Tibial artery (tissue), 4 donors: ENCODE data around the gene LPP.

Source experiments
- DNase-seq, 2 donors: peaks; one replicate each; pipeline ENCODE4 v3.0.0-alpha.2; 2019
- H3K27ac ChIP-seq, 2 donors: fragments of 200-600 bp; sonication (generic) in 1 of 2; 1 replicate in 1 of 2; 2 replicates in 1 of 2; pipeline ENCODE4 v1.5.1; 2018 to 2019; ENCODE audit warnings: mild to moderate bottlenecking in 1 of 2
- H3K27me3 ChIP-seq, 2 donors: fragments of 200-600 bp; sonication (generic) in 1 of 2; one replicate each; pipeline versions ENCODE4 v1.5.1 to v1.6.0; 2016 to 2019
- H3K36me3 ChIP-seq, 3 donors: fragments of 200-600 bp; sonication (generic) in 2 of 3; one replicate each; pipeline ENCODE4 v1.5.1; 2016 to 2019; ENCODE audit warnings: mild to moderate bottlenecking in 2 of 3
- H3K4me1 ChIP-seq, 4 donors: fragments of 200-600 bp; sonication (generic) in 2 of 4; 1 replicate in 3 of 4; 2 replicates in 1 of 4; pipeline ENCODE4 v1.5.1; 2016 to 2019
- H3K4me3 ChIP-seq, 2 donors: fragments of 200-600 bp; sonication (generic) in 1 of 2; 1 replicate in 1 of 2; 2 replicates in 1 of 2; pipeline ENCODE4 v1.5.1; 2018 to 2019; ENCODE audit warnings: mild to moderate bottlenecking in 2 of 2
- H3K9me3 ChIP-seq, 3 donors: fragments of 200-600 bp; sonication (generic) in 1 of 3; one replicate each; pipeline ENCODE4 v1.5.1; 2016 to 2019
- CTCF ChIP-seq, 2 experiments: fragments of 200-600 bp in 1 of 2; fragments of 450-650 bp in 1 of 2; IDR thresholded peaks; one replicate each; pipeline ENCODE4 v1.5.1; 2017 to 2019; ENCODE audit warnings: antibody characterized with exemption in 2 of 2, mild to moderate bottlenecking in 1 of 2, moderate library complexity in 1 of 2
- intact Hi-C: fragments of 100-400 bp; cut with DNase I; formaldehyde crosslinking; loops from one replicate; pipeline ENCODE4 v1.15.0; 2023; ENCODE audit warnings: low total_unique reads

LPP gene

GRCh38 chr3:188728371-188728896, 574.5 kb downstream of the LPP start:
- intact Hi-C loops, result no loop called here
- DNase-seq, result no peak
- no peak for TF ChIP-seq CTCF (IDR thresholded peaks at IDR 0.05)

GRCh38 chr3:188729422-188729821, 575.5 kb downstream of the LPP start:
- no peaks in the 10 kb centered on the region for H3K27me3 ChIP-seq
- no peak for DNase-seq
- H3K4me3 ChIP-seq, result no peak overlapping the region
- intact Hi-C loops, result no loop called here
- no peak for TF ChIP-seq CTCF (IDR thresholded peaks at IDR 0.05)
- H3K9me3 ChIP-seq, result no peaks in the 10 kb centered on the region
- H3K27ac ChIP-seq, result no peak overlapping the region
- peaks cover 0 to 5% (median 0%) of the 10 kb centered on the region in 3 donors for H3K36me3 ChIP-seq
- peaks cover 0 to 56% (median 6%) of the 10 kb centered on the region in 4 donors for H3K4me1 ChIP-seq

More at GRCh38 chr3:188728371-188728896, 574.5 kb downstream of the LPP start:
- H3K9me3 ChIP-seq, result no peaks in the 10 kb centered on the region
- no peaks in the 10 kb centered on the region for H3K27me3 ChIP-seq
- no peak overlapping the region for H3K27ac ChIP-seq
- H3K4me1 ChIP-seq, result peaks cover 0 to 52% (median 6%) of the 10 kb centered on the region in 4 donors
- H3K4me3 ChIP-seq, result no peak overlapping the region
- peaks cover 0 to 5% (median 0%) of the 10 kb centered on the region in 3 donors for H3K36me3 ChIP-seq

- Histone ChIP-seq H3K27me3 (no peaks in the 10 kb centered on the region), H3K4me3 (no peak overlapping the region), H3K4me1 (peaks cover 0 to 18% (median 4%) of the 10 kb centered on the region in 4 donors), H3K36me3 (peaks cover 0 to 5% (median 0%) of the 10 kb centered on the region in 3 donors), H3K9me3 (no peaks in the 10 kb centered on the region), H3K27ac (no peak overlapping the region)
- intact Hi-C loops, result no loop called here
- TF ChIP-seq CTCF (IDR thresholded peaks at IDR 0.05), result no peak
- DNase-seq, result no peak
These were observed 580.4 kb downstream of the LPP start for GRCh38 chr3:188734395-188734794.

GRCh38 chr3:188739511-188739910, 585.6 kb downstream of the LPP start:
- DNase-seq, result no peak
- Histone ChIP-seq H3K9me3 (no peaks in the 10 kb centered on the region), H3K4me3 (no peak overlapping the region), H3K27me3 (no peaks in the 10 kb centered on the region), H3K36me3 (no peaks in the 10 kb centered on the region), H3K27ac (no peak overlapping the region), H3K4me1 (peaks cover 0 to 11% (median 1%) of the 10 kb centered on the region in 4 donors)
- intact Hi-C loops, result no loop called here
- TF ChIP-seq CTCF (IDR thresholded peaks at IDR 0.05), result no peak

GRCh38 chr3:188740010-188740409, 586.1 kb downstream of the LPP start:
- H3K4me1 ChIP-seq, result peaks cover 0 to 8% (median 0%) of the 10 kb centered on the region in 4 donors

More at GRCh38 chr3:188740010-188740409, 586.1 kb downstream of the LPP start:
- DNase-seq, result no peak
- Histone ChIP-seq H3K36me3 (no peaks in the 10 kb centered on the region), H3K27me3 (no peaks in the 10 kb centered on the region), H3K4me3 (no peak overlapping the region), H3K27ac (no peak overlapping the region), H3K9me3 (no peaks in the 10 kb centered on the region)
- TF ChIP-seq CTCF (IDR thresholded peaks at IDR 0.05), result no peak
- intact Hi-C loops, result no loop called here
